Motor neuron (in vitro differentiated cells): Measurements from ENCODE around the gene PPARG. TPM values are rescaled to one million over a fixed set of nuclear protein-coding genes. Genes with fewer than 3 reads are reported as not detected.
"Not testable (repeated sequence)": the region's sequence is repeated elsewhere in the genome, so short reads cannot be mapped to it uniquely, and the experiment has no call there.

Experiments
- ATAC-seq, 8 experiments: fragments of 200-7000 bp; cut with Tn5 transposase; replicated peaks in 6 of 8; 2 replicates each; pipeline ENCODE4 v1.8.0; 2021; ENCODE audit warnings: mild to moderate bottlenecking in 8 of 8, moderate library complexity in 8 of 8
- H3K27ac ChIP-seq, 2 donors: fragments of 250-450 bp; sonication (Bioruptor Pico); 2 replicates each; pipeline ENCODE4 v1.9.0; 2021; ENCODE audit warnings: antibody characterized with exemption in 2 of 2, mild to moderate bottlenecking in 2 of 2, moderate library complexity in 1 of 2
- H3K4me1 ChIP-seq, 2 donors: fragments of 250-450 bp; sonication (Bioruptor Pico); replicated peaks in 1 of 2; 2 replicates each; pipeline ENCODE4 v1.6.1; 2021; ENCODE audit warnings: antibody characterized with exemption in 2 of 2, mild to moderate bottlenecking in 2 of 2, moderate library complexity in 1 of 2
- H3K4me3 ChIP-seq, 5 donors: fragments of 250-450 bp; sonication (Bioruptor Pico); 2 replicates each; pipeline ENCODE4 v1.9.0; 2021; ENCODE audit warnings: antibody characterized with exemption in 5 of 5, mild to moderate bottlenecking in 5 of 5, moderate library complexity in 4 of 5
- WGBS, 10 experiments: fragments of 450-650 bp; shearing (Covaris generic); methylation state at CpG; one replicate each; pipeline ENCODE4 v1.0.0; 2022; 5-methylcytosine and 5-hydroxymethylcytosine counted together
- in situ Hi-C, 9 experiments: fragments of 400-800 bp; cut with MboI; loops; one replicate each; pipeline ENCODE4 v1.15.0; 2021; ENCODE audit warnings: low sequenced_read_pairs in 9 of 9, low pct_unique_long_range_greater_than_20kb in 2 of 9; ENCODE audit not compliant: unreplicated experiment in 9 of 9
- total RNA-seq, 8 experiments: library from RNA; unstranded; fragments of 300-600 nt; gene quantifications; 2 replicates each; pipeline versions ENCODE4 v1.2.3 to v1.2.4, GENCODE V29; 2022

The PPARG gene
- total RNA-seq, 8 experiments from 2014 or later = 0.31 to 9.9 (median 0.66) TPM; not detected in 1

- ATAC-seq = no peak
- 15 to 60% (median 53%) methylated on average over 1 to 2 of the region's 2 CpGs; no CpG with 5 or more reads in 7 of the 10 experiments for WGBS, 10 experiments
- in situ Hi-C loops = loop anchor here in 5 of 9 experiments (25.0 kb wide), 2 partner anchors 281 to 331 kb away; no protein-coding TSS in a partner anchor
Measured at GRCh38 chr3:12468757-12469156, 179.9 kb downstream of the PPARG start.

DNA sequence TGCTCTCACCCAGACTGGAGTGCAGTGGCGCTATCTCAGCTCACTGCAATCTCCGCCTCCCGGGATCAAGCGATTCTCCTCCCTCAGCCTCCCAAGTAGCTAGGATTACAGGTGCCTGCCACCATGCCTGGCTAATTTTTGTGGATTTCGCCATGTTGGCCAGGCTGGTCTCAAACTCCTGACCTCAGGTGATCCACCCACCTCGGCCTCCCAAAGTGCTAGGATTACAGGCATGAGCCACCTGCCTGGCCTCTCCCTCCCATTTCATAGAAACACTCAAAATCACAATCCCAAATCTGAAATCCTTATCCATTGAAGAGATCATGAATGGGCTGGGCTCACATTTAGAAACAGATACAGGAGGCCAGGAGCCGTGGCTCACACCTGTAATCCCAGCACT lies 180.4 kb downstream of the PPARG start:
- H3K4me1 ChIP-seq, ATAC-seq, H3K27ac ChIP-seq, H3K4me3 ChIP-seq: not testable (repeated sequence)
- in situ Hi-C loops = loop anchor here in 5 of 9 experiments (25.0 kb wide), 2 partner anchors 282 to 332 kb away; no protein-coding TSS in a partner anchor
- 50 to 100% (median 63%) methylated on average over 2 to 6 of the region's 7 CpGs; no CpG with 5 or more reads in 1 of the 10 experiments for WGBS, 10 experiments

More at GRCh38 chr3:12468757-12469156, 179.9 kb downstream of the PPARG start:
- no peaks in the 10 kb centered on the region for H3K4me1 ChIP-seq
- no peak overlapping the region for H3K4me3 ChIP-seq
- no peak overlapping the region for H3K27ac ChIP-seq

DNA sequence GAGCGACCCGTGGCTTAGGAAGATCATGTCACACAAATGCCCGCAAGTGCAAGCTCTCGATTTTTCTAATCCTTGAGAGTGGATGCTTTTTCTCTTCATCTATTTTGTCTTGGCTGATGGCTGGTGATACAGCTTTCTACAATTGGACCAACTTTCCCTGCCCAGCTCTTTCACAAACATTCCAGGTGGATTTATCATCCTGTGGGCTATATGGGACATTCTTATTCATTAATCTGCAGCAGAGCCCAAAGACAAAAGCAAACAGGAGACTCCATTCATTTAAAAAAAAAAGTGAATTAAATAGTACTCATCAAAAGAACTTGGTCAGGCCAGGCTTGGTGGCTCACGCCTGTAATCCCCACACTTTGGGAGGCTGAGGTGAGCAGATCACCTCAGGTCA lies 181.2 kb downstream of the PPARG start:
- H3K4me3 ChIP-seq = no peak overlapping the region
- in situ Hi-C loops = loop anchor here in 7 of 9 experiments (10.0 to 25.0 kb wide), 4 partner anchors 283 to 335 kb away; no protein-coding TSS in a partner anchor
- no peak overlapping the region for H3K27ac ChIP-seq
- WGBS, 10 experiments = 64 to 97% (median 85%) methylated on average over 1 to 5 of the region's 5 CpGs; no CpG with 5 or more reads in 1 of the 10 experiments
- no peaks in the 10 kb centered on the region for H3K4me1 ChIP-seq
- ATAC-seq = no peak

DNA sequence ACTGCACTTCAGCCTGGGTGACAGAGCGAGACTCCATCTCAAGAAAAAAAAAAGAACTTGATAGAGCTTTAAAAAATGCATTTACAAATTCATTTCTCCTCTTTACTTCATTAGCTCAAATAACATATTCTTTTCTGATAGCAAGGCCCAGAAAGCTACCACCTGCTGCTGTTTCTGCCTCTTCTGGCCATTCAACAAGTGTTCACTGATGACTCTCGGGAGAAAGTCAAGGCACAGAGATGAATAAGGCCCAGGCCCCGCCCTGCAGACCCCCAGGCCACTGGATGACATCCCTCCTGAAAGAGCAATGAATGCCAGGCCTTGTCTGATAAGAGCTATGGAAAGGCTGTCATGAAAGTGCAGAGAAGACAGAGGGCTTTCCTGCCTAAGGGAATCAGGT lies 181.8 kb downstream of the PPARG start:
- 25 to 100% (median 84%) methylated on average over 1 to 3 of the region's 3 CpGs; no CpG with 5 or more reads in 3 of the 10 experiments for WGBS, 10 experiments
- Histone ChIP-seq H3K4me3 (no peak overlapping the region), H3K4me1 (no peaks in the 10 kb centered on the region), H3K27ac (no peak overlapping the region)
- in situ Hi-C loops = loop anchor here in 7 of 9 experiments (10.0 to 25.0 kb wide), 4 partner anchors 283 to 336 kb away; no protein-coding TSS in a partner anchor
- ATAC-seq = no peak

GRCh38 chr3:12471241-12471640 lies 182.4 kb downstream of the PPARG start:
- H3K4me1 ChIP-seq = no peaks in the 10 kb centered on the region
- in situ Hi-C loops = loop anchor here in 7 of 9 experiments (10.0 to 25.0 kb wide), 4 partner anchors 284 to 336 kb away; no protein-coding TSS in a partner anchor
- H3K4me3 ChIP-seq = no peak overlapping the region
- ATAC-seq = peak in 1 of 8 experiments; percentile 52
- WGBS, 10 experiments = 0 to 81% (median 67%) methylated on average over 1 to 5 of the region's 11 CpGs; no CpG with 5 or more reads in 5 of the 10 experiments
- no peak overlapping the region for H3K27ac ChIP-seq

- 29 to 100% (median 90%) methylated on average over 1 to 11 of the region's 11 CpGs; no CpG with 5 or more reads in 1 of the 10 experiments for WGBS, 10 experiments
- no peak for ATAC-seq
- Histone ChIP-seq H3K27ac (no peak overlapping the region), H3K4me1 (no peaks in the 10 kb centered on the region), H3K4me3 (no peak overlapping the region)
- in situ Hi-C loops = loop anchor here in 7 of 9 experiments (10.0 to 25.0 kb wide), 4 partner anchors 285 to 337 kb away; no protein-coding TSS in a partner anchor
Measured at GRCh38 chr3:12472000-12472610, 183.2 kb downstream of the PPARG start.

DNA sequence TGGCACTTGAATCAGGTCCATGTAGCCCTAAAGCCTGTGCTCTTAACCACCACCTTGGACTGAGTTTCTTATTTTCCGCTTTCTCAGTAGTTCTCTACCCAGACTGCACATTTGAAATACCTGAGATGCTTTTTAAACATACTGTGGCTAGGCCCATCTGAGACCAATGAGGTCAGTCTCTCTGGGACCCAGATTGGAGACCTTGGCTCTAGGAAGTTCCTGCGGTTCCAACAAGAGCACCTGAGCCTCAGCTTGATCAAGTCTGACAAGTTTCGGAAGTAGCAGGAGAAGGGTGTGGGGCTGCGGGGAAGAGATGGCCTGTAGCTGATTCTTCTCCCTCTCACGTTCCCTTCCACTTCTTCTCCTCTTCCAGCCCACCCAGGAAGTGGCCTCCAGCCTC lies 183.9 kb downstream of the PPARG start:
- no peak overlapping the region for H3K27ac ChIP-seq
- 40 to 95% (median 83%) methylated on average over 1 to 5 of the region's 5 CpGs; no CpG with 5 or more reads in 4 of the 10 experiments for WGBS, 10 experiments
- H3K4me3 ChIP-seq = no peak overlapping the region
- no peak for ATAC-seq
- H3K4me1 ChIP-seq = no peaks in the 10 kb centered on the region
- in situ Hi-C loops = loop anchor here in 7 of 9 experiments (10.0 to 25.0 kb wide), 4 partner anchors 285 to 338 kb away; no protein-coding TSS in a partner anchor

DNA sequence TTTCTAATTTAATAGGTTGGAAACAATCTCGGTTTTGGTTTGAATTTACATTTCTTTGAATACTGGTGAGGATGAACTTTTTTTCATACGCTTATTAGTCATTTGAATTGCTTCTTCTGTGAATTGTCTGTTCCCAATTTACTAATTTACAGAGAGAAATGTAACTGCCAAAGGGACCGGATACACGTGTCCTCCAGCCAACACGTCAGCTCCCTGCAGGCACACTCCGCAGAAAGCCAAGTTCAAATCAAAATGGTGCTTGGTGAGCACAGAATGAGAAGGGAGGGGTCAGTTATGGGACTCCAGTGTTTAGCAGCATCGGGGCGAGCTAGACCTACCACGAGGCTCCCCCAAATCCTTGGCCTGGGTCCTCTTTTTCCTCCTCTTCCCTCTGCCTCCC lies 184.6 kb downstream of the PPARG start:
- H3K4me3 ChIP-seq = no peak overlapping the region
- no peak overlapping the region for H3K27ac ChIP-seq
- in situ Hi-C loops = loop anchor here in 7 of 9 experiments (10.0 to 25.0 kb wide), 4 partner anchors 286 to 339 kb away; no protein-coding TSS in a partner anchor
- H3K4me1 ChIP-seq = no peaks in the 10 kb centered on the region
- 7 to 100% (median 25%) methylated on average over 1 to 8 of the region's 9 CpGs; no CpG with 5 or more reads in 1 of the 10 experiments for WGBS, 10 experiments
- ATAC-seq = peak in 2 of 8 experiments; percentile 43 to 78

- in situ Hi-C loops = loop anchor here in 3 of 9 experiments (10.0 to 25.0 kb wide), 3 partner anchors 332 to 342 kb away; no protein-coding TSS in a partner anchor
- no peak for ATAC-seq
- H3K4me1 ChIP-seq = no peaks in the 10 kb centered on the region
- no peak overlapping the region for H3K4me3 ChIP-seq
- WGBS, 10 experiments = 54 to 100% (median 82%) methylated on average over 1 to 5 of the region's 5 CpGs; no CpG with 5 or more reads in 2 of the 10 experiments
- H3K27ac ChIP-seq = no peak overlapping the region
Measured at GRCh38 chr3:12476238-12476897, 187.5 kb downstream of the PPARG start.

DNA sequence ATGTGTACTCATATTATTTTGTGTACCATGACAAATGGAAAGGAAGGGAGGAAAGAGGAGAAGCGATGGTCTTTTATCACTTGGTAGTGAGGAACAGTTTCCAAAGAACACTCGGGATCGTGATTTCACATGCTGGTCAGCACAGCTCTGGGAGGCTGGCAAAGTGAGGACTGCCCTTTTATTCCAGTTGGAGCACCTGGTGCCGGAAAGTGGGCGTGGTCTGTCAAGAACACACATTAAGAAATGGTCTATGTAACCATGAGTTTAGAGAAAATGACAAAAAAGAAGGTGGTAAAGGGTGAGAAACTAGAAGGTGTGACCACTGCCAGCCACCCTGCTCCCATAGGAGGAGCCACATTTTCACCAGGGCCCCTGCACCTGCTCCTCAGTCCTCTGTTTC lies 188.4 kb downstream of the PPARG start:
- no peak overlapping the region for H3K27ac ChIP-seq
- no peaks in the 10 kb centered on the region for H3K4me1 ChIP-seq
- H3K4me3 ChIP-seq = no peak overlapping the region
- 67 to 100% (median 90%) methylated on average over 1 to 5 of the region's 5 CpGs; no CpG with 5 or more reads in 1 of the 10 experiments for WGBS, 10 experiments
- no peak for ATAC-seq
- in situ Hi-C loops = loop anchor here in 3 of 9 experiments (10.0 to 25.0 kb wide), 3 partner anchors 332 to 342 kb away; no protein-coding TSS in a partner anchor

- ATAC-seq = no peak
- Histone ChIP-seq H3K27ac (no peak overlapping the region), H3K4me3 (no peak overlapping the region), H3K4me1 (peaks cover 2 to 5% of the 10 kb centered on the region in 2 donors)
- WGBS, 10 experiments = 45 to 90% (median 81%) methylated on average over 2 to 5 of the region's 5 CpGs; no CpG with 5 or more reads in 1 of the 10 experiments
- in situ Hi-C loops = loop anchor here in 3 of 9 experiments (10.0 to 25.0 kb wide), 3 partner anchors 334 to 344 kb away; no protein-coding TSS in a partner anchor
Measured at GRCh38 chr3:12478326-12478725, 189.5 kb downstream of the PPARG start.

GRCh38 chr3:12479198-12479597 lies 190.3 kb downstream of the PPARG start:
- not testable (repeated sequence) for H3K27ac ChIP-seq, ATAC-seq, H3K4me1 ChIP-seq, H3K4me3 ChIP-seq
- WGBS, 10 experiments = 40 to 95% (median 74%) methylated on average over 1 to 3 of the region's 3 CpGs; no CpG with 5 or more reads in 3 of the 10 experiments
- in situ Hi-C loops = loop anchor here in 3 of 9 experiments (10.0 to 25.0 kb wide), 3 partner anchors 334 to 344 kb away; no protein-coding TSS in a partner anchor
